Sigmoid colon (tissue), 7 donors: ENCODE measurements around the gene TRNP1. TPM values are rescaled to one million over a fixed set of nuclear protein-coding genes. Genes with fewer than 3 reads are reported as not detected.

Source experiments
- DNase-seq: peaks from one replicate; pipeline ENCODE4 v3.0.0-alpha.2; 2019
- H3K27ac ChIP-seq, 4 donors: fragments of 200-600 bp; sonication (generic); one replicate each; pipeline ENCODE4 v1.5.1; 2016 to 2019; ENCODE audit warnings: mild to moderate bottlenecking in 1 of 4
- H3K27me3 ChIP-seq, 3 donors: fragments of 200-600 bp; sonication (generic); one replicate each; pipeline ENCODE4 v1.5.1; 2019; ENCODE audit warnings: mild to moderate bottlenecking in 1 of 3
- H3K36me3 ChIP-seq, 4 donors: fragments of 200-600 bp; sonication (generic); one replicate each; pipeline ENCODE4 v1.5.1; 2016 to 2019
- H3K4me1 ChIP-seq, 4 donors: fragments of 200-600 bp; sonication (generic); one replicate each; pipeline ENCODE4 v1.5.1; 2017 to 2019
- H3K4me3 ChIP-seq, 4 donors: fragments of 200-600 bp; sonication (generic); one replicate each; pipeline ENCODE4 v1.5.1; 2017 to 2019; ENCODE audit warnings: mild to moderate bottlenecking in 2 of 4, moderate library complexity in 1 of 4
- H3K9me3 ChIP-seq, 4 donors: fragments of 200-600 bp in 3 of 4; sonication (generic) in 3 of 4; one replicate each; pipeline versions ENCODE4 v1.5.1 to v1.6.1; 2013 to 2019
- CTCF ChIP-seq, 4 experiments: fragments of 450-650 bp in 3 of 4; fragments of 200-600 bp in 1 of 4; IDR thresholded peaks; one replicate each; pipeline ENCODE4 v1.5.1; 2016 to 2019; ENCODE audit warnings: antibody characterized with exemption in 4 of 4, mild to moderate bottlenecking in 3 of 4, moderate library complexity in 2 of 4
- EP300 ChIP-seq, 4 donors: sonication (generic); formaldehyde crosslinking; IDR thresholded peaks; one replicate each; pipeline ENCODE4 v1.6.1; 2017; ENCODE audit warnings: antibody characterized with exemption in 4 of 4
- POLR2A ChIP-seq, 2 donors: fragments of 450-650 bp; IDR thresholded peaks; one replicate each; pipeline ENCODE4 v1.6.1; 2016; ENCODE audit warnings: antibody characterized with exemption in 2 of 2, mild to moderate bottlenecking in 2 of 2, moderate library complexity in 2 of 2
- POLR2AphosphoS5 ChIP-seq, 4 donors: sonication (generic); formaldehyde crosslinking; IDR thresholded peaks; one replicate each; pipeline ENCODE4 v1.6.1; 2017; ENCODE audit warnings: antibody characterized with exemption in 4 of 4
- WGBS, 2 donors: extraction: QIAGEN DNeasy Blood & Tissue Kit; methylation state at CpG; one replicate each; pipeline ENCODE4 v1.1.7; 2013; 5-methylcytosine and 5-hydroxymethylcytosine counted together
- intact Hi-C: fragments of 100-400 bp; cut with DNase I; formaldehyde crosslinking; loops from one replicate; pipeline ENCODE4 v1.15.1; 2023
- polyA plus RNA-seq, 3 donors: library from polyadenylated mRNA; stranded (reverse); fragments of 200-250 nt; gene quantifications; one replicate each; pipeline ENCODE4 v1.2.3, GENCODE V29; 2013
- total RNA-seq, 4 donors: library from RNA; depleted of rRNA; stranded (reverse); fragments of >200 nt; gene quantifications; one replicate each; pipeline ENCODE4 v1.1.0, GENCODE V29; 2016
- donor health status: healthy with polysubstance abuse.
- donor health status: Bipolar disorder and iron deficiency.
- donor health status: healthy.

Gene TRNP1
- total and polyA plus RNA-seq, 7 donors = 3.0 to 29.6 (median 15.5) TPM

- H3K4me3 ChIP-seq = peak overlapping the region; percentile 57 to 86 (median 70)
- intact Hi-C loops = no loop called here
- H3K4me1 ChIP-seq = peaks cover 0 to 53% (median 52%) of the 10 kb centered on the region in 4 donors
Observed at GRCh38 chr1:27011058-27011764, 17.7 kb downstream of the TRNP1 start.

GRCh38 chr1:27011976-27012563 lies 18.6 kb downstream of the TRNP1 start:
- 21 to 27% methylated on average over 24 of the region's 24 CpGs for WGBS, 2 donors
- Histone ChIP-seq H3K9me3 (no peaks in the 10 kb centered on the region), H3K27ac (peak overlapping the region; percentile 87 to 98 (median 97)), H3K4me3 (peak overlapping the region; percentile 57 to 86 (median 70)), H3K36me3 (no peaks in the 10 kb centered on the region), H3K27me3 (no peaks in the 10 kb centered on the region), H3K4me1 (peaks cover 0 to 44% (median 44%) of the 10 kb centered on the region in 4 donors)
- DNase-seq = no peak
- intact Hi-C loops = no loop called here
- TF ChIP-seq POLR2AphosphoS5 (IDR thresholded peaks at IDR 0.05) (no peak), POLR2A (IDR thresholded peaks at IDR 0.05) (no peak), CTCF (IDR thresholded peaks at IDR 0.05) (no peak), EP300 (IDR thresholded peaks at IDR 0.05) (no peak)

More at GRCh38 chr1:27011058-27011764, 17.7 kb downstream of the TRNP1 start:
- Histone ChIP-seq H3K9me3 (no peaks in the 10 kb centered on the region), H3K36me3 (peaks cover 1 to 6% (median 5%) of the 10 kb centered on the region in 4 donors), H3K27me3 (no peaks in the 10 kb centered on the region), H3K27ac (peak overlapping the region; percentile 87 to 98 (median 97))
- 69% methylated on average over 15 of the region's 15 CpGs for WGBS, 2 donors
- DNase-seq = peak; percentile 87
- TF ChIP-seq EP300 (IDR thresholded peaks at IDR 0.05) = peak in 2 of 4 donors; percentile 40 to 52
- no peak for TF ChIP-seq POLR2A (IDR thresholded peaks at IDR 0.05)
- peak in 3 of 4 donors; percentile 57 to 75 (median 57) for TF ChIP-seq POLR2AphosphoS5 (IDR thresholded peaks at IDR 0.05)

- Histone ChIP-seq H3K4me3 (no peak overlapping the region), H3K27ac (no peak overlapping the region), H3K9me3 (no peaks in the 10 kb centered on the region), H3K4me1 (peaks cover 0 to 13% (median 12%) of the 10 kb centered on the region in 4 donors), H3K36me3 (no peaks in the 10 kb centered on the region), H3K27me3 (no peaks in the 10 kb centered on the region)
- TF ChIP-seq POLR2A (IDR thresholded peaks at IDR 0.05) = no peak
- no peak for TF ChIP-seq EP300 (IDR thresholded peaks at IDR 0.05)
- TF ChIP-seq POLR2AphosphoS5 (IDR thresholded peaks at IDR 0.05) = no peak
- no peak for TF ChIP-seq CTCF (IDR thresholded peaks at IDR 0.05)
- intact Hi-C loops = no loop called here
- no peak for DNase-seq
- 36 to 45% methylated on average over 3 of the region's 3 CpGs for WGBS, 2 donors
Observed at GRCh38 chr1:27015260-27015659, 21.8 kb downstream of the TRNP1 start.

- TF ChIP-seq POLR2A (IDR thresholded peaks at IDR 0.05) (no peak), CTCF (IDR thresholded peaks at IDR 0.05) (no peak), EP300 (IDR thresholded peaks at IDR 0.05) (no peak)
- no peaks in the 10 kb centered on the region for H3K9me3 ChIP-seq
- intact Hi-C loops = no loop called here
Observed at GRCh38 chr1:27016376-27016775, 22.9 kb downstream of the TRNP1 start.

GRCh38 chr1:27017207-27017606 lies 23.7 kb downstream of the TRNP1 start:
- H3K27me3 ChIP-seq = no peaks in the 10 kb centered on the region
- no peak overlapping the region for H3K4me3 ChIP-seq
- intact Hi-C loops = no loop called here
- H3K27ac ChIP-seq = no peak overlapping the region
- no peaks in the 10 kb centered on the region for H3K36me3 ChIP-seq
- H3K9me3 ChIP-seq = no peaks in the 10 kb centered on the region
- WGBS, 2 donors = 91 to 92% methylated on average over 4 of the region's 4 CpGs
- TF ChIP-seq POLR2A (IDR thresholded peaks at IDR 0.05) (no peak), EP300 (IDR thresholded peaks at IDR 0.05) (no peak), POLR2AphosphoS5 (IDR thresholded peaks at IDR 0.05) (no peak), CTCF (IDR thresholded peaks at IDR 0.05) (no peak)
- no peak for DNase-seq
- peaks cover 0 to 7% (median 3%) of the 10 kb centered on the region in 4 donors for H3K4me1 ChIP-seq

More at GRCh38 chr1:27016376-27016775, 22.9 kb downstream of the TRNP1 start:
- no peak overlapping the region for H3K4me3 ChIP-seq
- H3K36me3 ChIP-seq = no peaks in the 10 kb centered on the region
- DNase-seq = no peak
- 98 to 100% methylated on average over 1 of the region's 1 CpG for WGBS, 2 donors
- no peak overlapping the region for H3K27ac ChIP-seq
- peaks cover 0 to 7% (median 4%) of the 10 kb centered on the region in 4 donors for H3K4me1 ChIP-seq
- H3K27me3 ChIP-seq = no peaks in the 10 kb centered on the region
